Measurements from ENCODE around the gene RNF113B. TPM values are rescaled to one million over a fixed set of nuclear protein-coding genes. Genes with fewer than 3 reads are reported as not detected.

The RNF113B gene
- total and polyA plus RNA-seq, 2 of the 13 experiments (the other 11 are each of a cell fraction or from before 2014, with no cell fraction given) = not detected

DNA sequence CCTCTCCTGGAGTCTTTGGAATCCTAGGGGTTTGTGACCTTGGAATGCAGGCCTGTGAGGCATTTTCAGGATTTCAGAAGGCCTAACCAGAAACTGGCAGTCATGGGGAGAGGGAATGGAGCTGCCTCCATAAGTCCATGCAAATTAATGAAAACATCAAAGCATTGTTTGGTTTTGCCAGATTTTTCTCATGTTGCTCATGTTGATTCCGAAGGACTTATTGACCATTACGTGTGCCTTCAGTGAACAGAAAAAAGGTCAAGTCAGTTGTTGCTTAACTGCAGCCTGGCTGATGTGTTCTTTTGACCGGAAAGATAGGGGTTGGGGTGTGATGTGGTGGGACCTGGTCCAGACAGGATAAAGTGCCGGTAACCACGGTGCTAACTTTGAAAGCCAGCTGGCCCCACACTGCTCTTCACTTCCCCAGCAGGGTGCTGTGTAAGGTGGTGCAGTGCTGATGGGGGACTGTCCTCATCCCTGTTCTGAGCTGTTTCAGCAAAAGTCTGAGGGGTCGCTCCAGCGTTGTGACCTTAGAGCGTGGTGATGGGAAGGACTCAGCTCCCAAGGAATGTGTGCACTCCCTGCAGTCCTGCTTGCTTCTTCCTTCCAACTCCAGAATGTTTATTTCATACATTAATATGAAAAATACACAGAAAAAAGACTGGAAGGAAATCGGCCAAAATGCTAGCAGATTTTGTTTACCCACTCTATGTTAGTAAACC lies 3.5 kb downstream of the RNF113B start (continued):
- TF ChIP-seq, protein P1, sequence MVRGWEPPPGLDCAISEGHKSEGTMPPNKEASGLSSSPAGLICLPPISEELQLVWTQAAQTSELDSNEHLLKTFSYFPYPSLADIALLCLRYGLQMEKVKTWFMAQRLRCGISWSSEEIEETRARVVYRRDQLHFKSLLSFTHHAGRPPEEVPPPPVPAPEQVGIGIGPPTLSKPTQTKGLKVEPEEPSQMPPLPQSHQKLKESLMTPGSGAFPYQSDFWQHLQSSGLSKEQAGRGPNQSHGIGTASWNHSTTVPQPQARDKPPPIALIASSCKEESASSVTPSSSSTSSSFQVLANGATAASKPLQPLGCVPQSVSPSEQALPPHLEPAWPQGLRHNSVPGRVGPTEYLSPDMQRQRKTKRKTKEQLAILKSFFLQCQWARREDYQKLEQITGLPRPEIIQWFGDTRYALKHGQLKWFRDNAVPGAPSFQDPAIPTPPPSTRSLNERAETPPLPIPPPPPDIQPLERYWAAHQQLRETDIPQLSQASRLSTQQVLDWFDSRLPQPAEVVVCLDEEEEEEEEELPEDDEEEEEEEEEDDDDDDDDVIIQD (CRISPR knock-in tag; IDR thresholded peaks at IDR 0.05; ENCODE audit: low read depth) = peak; percentile 80; the same call in 1 of the 2 replicates
- TF ChIP-seq GABPA (IDR thresholded peaks at IDR 0.05; ENCODE audit: low read depth, low read length) = no peak
- TF ChIP-seq GABPA (CRISPR knock-in tag; IDR thresholded peaks at IDR 0.05; ENCODE audit: low read depth) = peak; percentile 63
- no peak for TF ChIP-seq KDM4B (CRISPR knock-in tag; IDR thresholded peaks at IDR 0.05)
- no peak for TF ChIP-seq NR1H2 (CRISPR knock-in tag; IDR thresholded peaks at IDR 0.05; ENCODE audit: borderline replicate concordance, low read depth)
- TF ChIP-seq ZNF292 (CRISPR knock-in tag; IDR thresholded peaks at IDR 0.05; ENCODE audit: borderline replicate concordance, low read depth) = peak; percentile 52; the same call in 1 of the 2 replicates
- no peak for TF ChIP-seq ZNF883 (CRISPR knock-in tag; IDR thresholded peaks at IDR 0.05; ENCODE audit: not compliant biosample characterization)
- no peak for TF ChIP-seq MAZ (IDR thresholded peaks at IDR 0.05; ENCODE audit: borderline replicate concordance, low read depth, low read length)
- no peak for TF ChIP-seq MAZ (CRISPR knock-in tag; IDR thresholded peaks at IDR 0.05; ENCODE audit: low read depth)
- TF ChIP-seq ZNF44 (CRISPR knock-in tag; IDR thresholded peaks at IDR 0.05) = no peak
- TF ChIP-seq TMF1 (CRISPR knock-in tag; IDR thresholded peaks at IDR 0.05; ENCODE audit: low read depth) = no peak
- peak; percentile 83; the same call in 1 of the 2 replicates for TF ChIP-seq ZNF7 (CRISPR knock-in tag; IDR thresholded peaks at IDR 0.05)
- TF ChIP-seq, protein P2, sequence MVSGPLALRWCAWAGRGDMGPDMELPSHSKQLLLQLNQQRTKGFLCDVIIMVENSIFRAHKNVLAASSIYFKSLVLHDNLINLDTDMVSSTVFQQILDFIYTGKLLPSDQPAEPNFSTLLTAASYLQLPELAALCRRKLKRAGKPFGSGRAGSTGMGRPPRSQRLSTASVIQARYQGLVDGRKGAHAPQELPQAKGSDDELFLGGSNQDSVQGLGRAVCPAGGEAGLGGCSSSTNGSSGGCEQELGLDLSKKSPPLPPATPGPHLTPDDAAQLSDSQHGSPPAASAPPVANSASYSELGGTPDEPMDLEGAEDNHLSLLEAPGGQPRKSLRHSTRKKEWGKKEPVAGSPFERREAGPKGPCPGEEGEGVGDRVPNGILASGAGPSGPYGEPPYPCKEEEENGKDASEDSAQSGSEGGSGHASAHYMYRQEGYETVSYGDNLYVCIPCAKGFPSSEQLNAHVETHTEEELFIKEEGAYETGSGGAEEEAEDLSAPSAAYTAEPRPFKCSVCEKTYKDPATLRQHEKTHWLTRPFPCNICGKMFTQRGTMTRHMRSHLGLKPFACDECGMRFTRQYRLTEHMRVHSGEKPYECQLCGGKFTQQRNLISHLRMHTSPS (CRISPR knock-in tag; IDR thresholded peaks at IDR 0.05; ENCODE audit: low read depth) = no peak
- no peak for TF ChIP-seq ZNF343 (CRISPR knock-in tag; IDR thresholded peaks at IDR 0.05)
- TF ChIP-seq THYN1 (CRISPR knock-in tag; IDR thresholded peaks at IDR 0.05; ENCODE audit: borderline replicate concordance, low read depth) = no peak
- TF ChIP-seq ZMYM2 (CRISPR knock-in tag; IDR thresholded peaks at IDR 0.05) = 0 out of 2 replicates have a peak, but pooled peaks have one; percentile 62
- no peak for TF ChIP-seq SOX6 (IDR thresholded peaks at IDR 0.05)
- peak; percentile 87 for TF ChIP-seq SOX6 (CRISPR knock-in tag; IDR thresholded peaks at IDR 0.05)
- TF ChIP-seq ZNF556 (CRISPR knock-in tag; IDR thresholded peaks at IDR 0.05; ENCODE audit: borderline replicate concordance) = peak; percentile 30; the same call in 1 of the 2 replicates
- no peak for TF ChIP-seq ZNF816 (CRISPR knock-in tag; IDR thresholded peaks at IDR 0.05; ENCODE audit: borderline replicate concordance)
- TF ChIP-seq, protein P3, sequence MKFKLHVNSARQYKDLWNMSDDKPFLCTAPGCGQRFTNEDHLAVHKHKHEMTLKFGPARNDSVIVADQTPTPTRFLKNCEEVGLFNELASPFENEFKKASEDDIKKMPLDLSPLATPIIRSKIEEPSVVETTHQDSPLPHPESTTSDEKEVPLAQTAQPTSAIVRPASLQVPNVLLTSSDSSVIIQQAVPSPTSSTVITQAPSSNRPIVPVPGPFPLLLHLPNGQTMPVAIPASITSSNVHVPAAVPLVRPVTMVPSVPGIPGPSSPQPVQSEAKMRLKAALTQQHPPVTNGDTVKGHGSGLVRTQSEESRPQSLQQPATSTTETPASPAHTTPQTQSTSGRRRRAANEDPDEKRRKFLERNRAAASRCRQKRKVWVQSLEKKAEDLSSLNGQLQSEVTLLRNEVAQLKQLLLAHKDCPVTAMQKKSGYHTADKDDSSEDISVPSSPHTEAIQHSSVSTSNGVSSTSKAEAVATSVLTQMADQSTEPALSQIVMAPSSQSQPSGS (CRISPR knock-in tag; IDR thresholded peaks at IDR 0.05) = peak; percentile 36
- peak; percentile 91 for TF ChIP-seq RXRB (CRISPR knock-in tag; IDR thresholded peaks at IDR 0.05; ENCODE audit: borderline replicate concordance)
- no peak for TF ChIP-seq ONECUT2 (CRISPR knock-in tag; IDR thresholded peaks at IDR 0.05)
- TF ChIP-seq ZNF484 (CRISPR knock-in tag; IDR thresholded peaks at IDR 0.05; ENCODE audit: borderline replicate concordance, low read depth) = no peak
- no peak for TF ChIP-seq NRL (CRISPR knock-in tag; IDR thresholded peaks at IDR 0.05; ENCODE audit: borderline replicate concordance)
- TF ChIP-seq NFRKB (IDR thresholded peaks at IDR 0.05) = no peak
- TF ChIP-seq KLF9 (CRISPR knock-in tag; IDR thresholded peaks at IDR 0.05; ENCODE audit: low read depth) = no peak
- no peak for TF ChIP-seq POLR2G (IDR thresholded peaks at IDR 0.05; ENCODE audit: low read depth, low read length)
